HepG2 (cell line): ENCODE measurements around the gene CCL23. TPM values are rescaled to one million over a fixed set of nuclear protein-coding genes. Genes with fewer than 3 reads are reported as not detected.

Source experiments
- REXO4 ChIP-seq: sonication (generic); formaldehyde crosslinking; IDR thresholded peaks from 2 replicates; pipeline ENCODE4 v1.8.0; 2022; ENCODE audit warnings: missing genetic modification reagents, mild to moderate bottlenecking, borderline replicate concordance
- TCF12 ChIP-seq, 2 experiments: fragments of 450-650 bp in 1 of 2; sonication (generic) in 1 of 2; formaldehyde crosslinking in 1 of 2; IDR thresholded peaks; 2 replicates each; pipeline versions ENCODE4 v1.6.1 to v1.8.0; 2017 to 2022; ENCODE audit warnings: antibody characterized with exemption in 1 of 2, mild to moderate bottlenecking in 1 of 2, missing genetic modification reagents in 1 of 2, moderate library complexity in 1 of 2
- ZSCAN29 ChIP-seq: sonication (generic); formaldehyde crosslinking; conservative IDR thresholded peaks from 2 replicates; pipeline ENCODE4 v1.4.0; 2020; ENCODE audit warnings: mild to moderate bottlenecking, missing genetic modification reagents
- polyA plus RNA-seq, 8 experiments: library from polyadenylated mRNA; depleted of rRNA in 3 of 8; stranded (reverse) in 7 of 8; unstranded in 1 of 8; fragments of >200 nt; fragmentation: Illumina TruSeq in 4 of 8; extraction: Trizol in 4 of 8; gene quantifications; 2 replicates each; pipeline versions ENCODE4 v1.2.1 to v1.2.3, GENCODE V29; 2011 to 2016; ENCODE audit warnings: low read depth in 4 of 8, missing spikeins in 1 of 8, mixed read lengths in 1 of 8; ENCODE audit not compliant: insufficient read depth in 1 of 8
- total RNA-seq, 5 experiments: library from RNA; depleted of rRNA; stranded (reverse); fragments of >200 nt; fragmentation: Illumina TruSeq; extraction: Trizol; gene quantifications; 2 replicates each; pipeline ENCODE4 v1.2.3, GENCODE V29; 2016; ENCODE audit warnings: low read depth in 1 of 5
- TF ChIP-seq, protein P1 (sequence below): sonication (generic); formaldehyde crosslinking; IDR thresholded peaks from 2 replicates; pipeline ENCODE4 v1.4.0; 2020; ENCODE audit warnings: missing genetic modification reagents
- TF ChIP-seq, protein P2 (sequence below): IDR thresholded peaks from 2 replicates; pipeline ENCODE4 v1.6.1; 2012; ENCODE audit warnings: inconsistent platforms
- TF ChIP-seq, protein P3 (sequence below): sonication (generic); formaldehyde crosslinking; IDR thresholded peaks from 2 replicates; pipeline ENCODE4 v1.5.0; 2020; ENCODE audit warnings: mild to moderate bottlenecking, missing genetic modification reagents, borderline replicate concordance
- TF ChIP-seq, protein P4 (sequence below): sonication (generic); formaldehyde crosslinking; IDR thresholded peaks from 2 replicates; pipeline ENCODE4 v1.8.1; 2023; ENCODE audit warnings: mild to moderate bottlenecking, missing genetic modification reagents
- TF ChIP-seq, protein P5 (sequence below): sonication (generic); formaldehyde crosslinking; IDR thresholded peaks from 2 replicates; pipeline ENCODE4 v1.5.1; 2020; ENCODE audit warnings: mild to moderate bottlenecking, moderate library complexity, missing genetic modification reagents

CCL23 gene
- total and polyA plus RNA-seq, 2 of the 13 experiments (the other 11 are each of a cell fraction or from before 2014, with no cell fraction given) = not detected

DNA sequence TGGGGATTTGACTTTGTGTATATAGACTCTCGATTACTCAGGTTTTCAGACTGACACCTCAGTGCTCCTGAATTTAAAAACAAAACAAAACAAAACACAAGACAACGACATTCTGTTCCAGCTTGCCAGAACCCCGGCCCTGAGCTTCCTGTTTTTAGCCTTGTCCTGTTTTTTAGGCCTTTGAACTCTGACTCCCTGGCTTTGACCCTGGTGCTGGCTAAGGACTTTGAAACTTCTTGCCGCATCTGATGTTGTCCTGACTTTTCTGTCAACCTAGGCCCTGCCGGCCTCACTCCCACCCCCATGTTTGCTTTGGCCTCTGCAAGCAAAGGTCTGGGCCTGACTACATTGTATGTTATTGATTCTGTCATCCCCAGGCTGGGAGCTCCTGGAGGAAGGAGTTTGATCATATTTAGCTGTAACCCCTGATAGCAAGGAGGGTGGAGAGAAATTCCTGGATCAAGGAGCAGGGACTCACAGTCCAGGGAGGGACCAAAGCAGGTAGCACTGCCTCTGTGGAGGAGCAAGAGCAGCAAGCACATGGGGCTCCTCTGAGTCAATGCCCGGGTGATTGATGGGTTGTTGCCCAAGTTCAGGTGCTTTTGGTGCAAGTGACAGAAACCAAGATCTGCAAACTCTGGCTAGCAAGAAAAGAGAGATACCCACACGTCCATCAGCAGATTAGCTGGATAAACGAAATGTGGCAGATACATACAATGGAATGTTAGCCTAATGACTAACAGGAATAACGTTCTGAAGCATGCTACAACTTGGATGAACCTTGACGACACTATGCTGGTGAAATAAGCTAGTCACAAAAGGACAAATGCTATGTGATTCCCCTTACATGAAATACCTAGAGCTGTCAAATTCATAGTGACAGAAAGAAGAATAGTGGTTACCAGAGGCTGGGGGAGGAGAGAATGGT is 44.2 kb downstream of the CCL23 start (continued):
- TF ChIP-seq, protein P1, sequence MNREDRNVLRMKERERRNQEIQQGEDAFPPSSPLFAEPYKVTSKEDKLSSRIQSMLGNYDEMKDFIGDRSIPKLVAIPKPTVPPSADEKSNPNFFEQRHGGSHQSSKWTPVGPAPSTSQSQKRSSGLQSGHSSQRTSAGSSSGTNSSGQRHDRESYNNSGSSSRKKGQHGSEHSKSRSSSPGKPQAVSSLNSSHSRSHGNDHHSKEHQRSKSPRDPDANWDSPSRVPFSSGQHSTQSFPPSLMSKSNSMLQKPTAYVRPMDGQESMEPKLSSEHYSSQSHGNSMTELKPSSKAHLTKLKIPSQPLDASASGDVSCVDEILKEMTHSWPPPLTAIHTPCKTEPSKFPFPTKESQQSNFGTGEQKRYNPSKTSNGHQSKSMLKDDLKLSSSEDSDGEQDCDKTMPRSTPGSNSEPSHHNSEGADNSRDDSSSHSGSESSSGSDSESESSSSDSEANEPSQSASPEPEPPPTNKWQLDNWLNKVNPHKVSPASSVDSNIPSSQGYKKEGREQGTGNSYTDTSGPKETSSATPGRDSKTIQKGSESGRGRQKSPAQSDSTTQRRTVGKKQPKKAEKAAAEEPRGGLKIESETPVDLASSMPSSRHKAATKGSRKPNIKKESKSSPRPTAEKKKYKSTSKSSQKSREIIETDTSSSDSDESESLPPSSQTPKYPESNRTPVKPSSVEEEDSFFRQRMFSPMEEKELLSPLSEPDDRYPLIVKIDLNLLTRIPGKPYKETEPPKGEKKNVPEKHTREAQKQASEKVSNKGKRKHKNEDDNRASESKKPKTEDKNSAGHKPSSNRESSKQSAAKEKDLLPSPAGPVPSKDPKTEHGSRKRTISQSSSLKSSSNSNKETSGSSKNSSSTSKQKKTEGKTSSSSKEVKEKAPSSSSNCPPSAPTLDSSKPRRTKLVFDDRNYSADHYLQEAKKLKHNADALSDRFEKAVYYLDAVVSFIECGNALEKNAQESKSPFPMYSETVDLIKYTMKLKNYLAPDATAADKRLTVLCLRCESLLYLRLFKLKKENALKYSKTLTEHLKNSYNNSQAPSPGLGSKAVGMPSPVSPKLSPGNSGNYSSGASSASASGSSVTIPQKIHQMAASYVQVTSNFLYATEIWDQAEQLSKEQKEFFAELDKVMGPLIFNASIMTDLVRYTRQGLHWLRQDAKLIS (CRISPR knock-in tag) = peak; percentile 22; the same call in 1 of the 2 replicates
- TF ChIP-seq ZSCAN29 (CRISPR knock-in tag) = no peak
- TF ChIP-seq, protein P2, sequence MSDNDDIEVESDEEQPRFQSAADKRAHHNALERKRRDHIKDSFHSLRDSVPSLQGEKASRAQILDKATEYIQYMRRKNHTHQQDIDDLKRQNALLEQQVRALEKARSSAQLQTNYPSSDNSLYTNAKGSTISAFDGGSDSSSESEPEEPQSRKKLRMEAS = peak; percentile 70
- TF ChIP-seq, protein P3, sequence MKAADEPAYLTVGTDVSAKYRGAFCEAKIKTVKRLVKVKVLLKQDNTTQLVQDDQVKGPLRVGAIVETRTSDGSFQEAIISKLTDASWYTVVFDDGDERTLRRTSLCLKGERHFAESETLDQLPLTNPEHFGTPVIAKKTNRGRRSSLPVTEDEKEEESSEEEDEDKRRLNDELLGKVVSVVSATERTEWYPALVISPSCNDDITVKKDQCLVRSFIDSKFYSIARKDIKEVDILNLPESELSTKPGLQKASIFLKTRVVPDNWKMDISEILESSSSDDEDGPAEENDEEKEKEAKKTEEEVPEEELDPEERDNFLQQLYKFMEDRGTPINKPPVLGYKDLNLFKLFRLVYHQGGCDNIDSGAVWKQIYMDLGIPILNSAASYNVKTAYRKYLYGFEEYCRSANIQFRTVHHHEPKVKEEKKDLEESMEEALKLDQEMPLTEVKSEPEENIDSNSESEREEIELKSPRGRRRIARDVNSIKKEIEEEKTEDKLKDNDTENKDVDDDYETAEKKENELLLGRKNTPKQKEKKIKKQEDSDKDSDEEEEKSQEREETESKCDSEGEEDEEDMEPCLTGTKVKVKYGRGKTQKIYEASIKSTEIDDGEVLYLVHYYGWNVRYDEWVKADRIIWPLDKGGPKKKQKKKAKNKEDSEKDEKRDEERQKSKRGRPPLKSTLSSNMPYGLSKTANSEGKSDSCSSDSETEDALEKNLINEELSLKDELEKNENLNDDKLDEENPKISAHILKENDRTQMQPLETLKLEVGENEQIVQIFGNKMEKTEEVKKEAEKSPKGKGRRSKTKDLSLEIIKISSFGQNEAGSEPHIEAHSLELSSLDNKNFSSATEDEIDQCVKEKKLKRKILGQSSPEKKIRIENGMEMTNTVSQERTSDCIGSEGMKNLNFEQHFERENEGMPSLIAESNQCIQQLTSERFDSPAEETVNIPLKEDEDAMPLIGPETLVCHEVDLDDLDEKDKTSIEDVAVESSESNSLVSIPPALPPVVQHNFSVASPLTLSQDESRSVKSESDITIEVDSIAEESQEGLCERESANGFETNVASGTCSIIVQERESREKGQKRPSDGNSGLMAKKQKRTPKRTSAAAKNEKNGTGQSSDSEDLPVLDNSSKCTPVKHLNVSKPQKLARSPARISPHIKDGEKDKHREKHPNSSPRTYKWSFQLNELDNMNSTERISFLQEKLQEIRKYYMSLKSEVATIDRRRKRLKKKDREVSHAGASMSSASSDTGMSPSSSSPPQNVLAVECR (CRISPR knock-in tag) = peak; percentile 67; the same call in 1 of the 2 replicates
- TF ChIP-seq, protein P4, sequence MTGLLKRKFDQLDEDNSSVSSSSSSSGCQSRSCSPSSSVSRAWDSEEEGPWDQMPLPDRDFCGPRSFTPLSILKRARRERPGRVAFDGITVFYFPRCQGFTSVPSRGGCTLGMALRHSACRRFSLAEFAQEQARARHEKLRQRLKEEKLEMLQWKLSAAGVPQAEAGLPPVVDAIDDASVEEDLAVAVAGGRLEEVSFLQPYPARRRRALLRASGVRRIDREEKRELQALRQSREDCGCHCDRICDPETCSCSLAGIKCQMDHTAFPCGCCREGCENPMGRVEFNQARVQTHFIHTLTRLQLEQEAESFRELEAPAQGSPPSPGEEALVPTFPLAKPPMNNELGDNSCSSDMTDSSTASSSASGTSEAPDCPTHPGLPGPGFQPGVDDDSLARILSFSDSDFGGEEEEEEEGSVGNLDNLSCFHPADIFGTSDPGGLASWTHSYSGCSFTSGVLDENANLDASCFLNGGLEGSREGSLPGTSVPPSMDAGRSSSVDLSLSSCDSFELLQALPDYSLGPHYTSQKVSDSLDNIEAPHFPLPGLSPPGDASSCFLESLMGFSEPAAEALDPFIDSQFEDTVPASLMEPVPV (CRISPR knock-in tag) = no peak
- no peak for TF ChIP-seq REXO4
- no peak for TF ChIP-seq TCF12 (IDR thresholded peaks at IDR 0.05)
- peak; percentile 98 for TF ChIP-seq TCF12 (CRISPR knock-in tag; IDR thresholded peaks at IDR 0.05)
- TF ChIP-seq, protein P5, sequence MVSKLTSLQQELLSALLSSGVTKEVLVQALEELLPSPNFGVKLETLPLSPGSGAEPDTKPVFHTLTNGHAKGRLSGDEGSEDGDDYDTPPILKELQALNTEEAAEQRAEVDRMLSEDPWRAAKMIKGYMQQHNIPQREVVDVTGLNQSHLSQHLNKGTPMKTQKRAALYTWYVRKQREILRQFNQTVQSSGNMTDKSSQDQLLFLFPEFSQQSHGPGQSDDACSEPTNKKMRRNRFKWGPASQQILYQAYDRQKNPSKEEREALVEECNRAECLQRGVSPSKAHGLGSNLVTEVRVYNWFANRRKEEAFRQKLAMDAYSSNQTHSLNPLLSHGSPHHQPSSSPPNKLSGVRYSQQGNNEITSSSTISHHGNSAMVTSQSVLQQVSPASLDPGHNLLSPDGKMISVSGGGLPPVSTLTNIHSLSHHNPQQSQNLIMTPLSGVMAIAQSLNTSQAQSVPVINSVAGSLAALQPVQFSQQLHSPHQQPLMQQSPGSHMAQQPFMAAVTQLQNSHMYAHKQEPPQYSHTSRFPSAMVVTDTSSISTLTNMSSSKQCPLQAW (CRISPR knock-in tag) = peak; percentile 77; the same call in 1 of the 2 replicates
